OCI-LY7 (cell line): ENCODE data around the gene C16orf46. TPM values are rescaled to one million over a fixed set of nuclear protein-coding genes. Genes with fewer than 3 reads are reported as not detected.

ENCODE experiments used
- BruUV-seq: library from RNA; stranded (reverse); fragments of 400-500 nt; replicated peaks from 2 replicates; lab custom pipeline; 2021; lab: Mats Ljungman, UMichigan
- CTCF ChIA-PET: fragments of 300-600 bp; sonication (Branson Sonifier 250); formaldehyde crosslinking; loops from one replicate; lab custom pipeline; 2022; ENCODE audit warnings: antibody characterized with exemption; ENCODE audit not compliant: unreplicated experiment; lab: Charles Lee
- POLR2A ChIA-PET: fragments of 300-600 bp; sonication (Branson Sonifier 250); formaldehyde crosslinking; loops from one replicate; lab custom pipeline; 2022; ENCODE audit warnings: antibody characterized with exemption; lab: Charles Lee
- DNase-seq: peaks from one replicate; pipeline ENCODE4 v3.0.0-alpha.2; 2015; ENCODE audit warnings: low spot score
- H2AFZ ChIP-seq: fragments of 200-600 bp; sonication (generic), shearing (Covaris generic); 2 replicates; pipeline ENCODE4 v1.6.1; 2014; ENCODE audit warnings: mild to moderate bottlenecking, antibody characterized with exemption, low read length, moderate library complexity
- H3K27ac ChIP-seq: fragments of 200-600 bp; sonication (generic); 2 replicates; pipeline ENCODE4 v1.5.1; 2014; ENCODE audit warnings: mixed run types, low read depth, mild to moderate bottlenecking, moderate library complexity, low read length, inconsistent platforms; ENCODE audit not compliant: poor library complexity, severe bottlenecking
- H3K36me3 ChIP-seq: fragments of 200-600 bp; sonication (generic); 2 replicates; pipeline ENCODE4 v1.6.1; 2014; ENCODE audit warnings: mild to moderate bottlenecking, antibody characterized with exemption, low read length, moderate library complexity, mixed read lengths; ENCODE audit not compliant: insufficient read depth
- H3K4me1 ChIP-seq: fragments of 200-600 bp; sonication (generic); 2 replicates; pipeline ENCODE4 v1.5.1; 2014; ENCODE audit warnings: mild to moderate bottlenecking, low read length; ENCODE audit not compliant: insufficient read depth, poor library complexity, severe bottlenecking
- H3K4me2 ChIP-seq: fragments of 200-600 bp; sonication (generic); 2 replicates; pipeline ENCODE4 v1.6.1; 2014; ENCODE audit warnings: mild to moderate bottlenecking, low read length
- H3K4me3 ChIP-seq: fragments of 200-600 bp; sonication (generic); 2 replicates; pipeline ENCODE4 v1.5.1; 2014; ENCODE audit warnings: mild to moderate bottlenecking, low read depth, low read length; ENCODE audit not compliant: poor library complexity, severe bottlenecking
- H3K79me2 ChIP-seq: fragments of 200-600 bp; sonication (generic); 2 replicates; pipeline ENCODE4 v1.6.1; 2016; ENCODE audit warnings: low read depth, mild to moderate bottlenecking, low read length, moderate library complexity, mixed read lengths; ENCODE audit not compliant: insufficient read depth
- H3K9me2 ChIP-seq: fragments of 200-600 bp; sonication (generic); 2 replicates; pipeline ENCODE4 v1.6.1; 2016; ENCODE audit warnings: mild to moderate bottlenecking, low read length, mixed read lengths; ENCODE audit not compliant: insufficient read depth
- H3K9me3 ChIP-seq: fragments of 200-600 bp; sonication (generic); 2 replicates; pipeline ENCODE4 v1.6.1; 2014; ENCODE audit warnings: mild to moderate bottlenecking, mixed run types, low read length, mixed read lengths
- H4K20me1 ChIP-seq: fragments of 200-600 bp; sonication (generic); 2 replicates; pipeline ENCODE4 v1.6.1; 2014; ENCODE audit warnings: mild to moderate bottlenecking, antibody characterized with exemption, low read length, moderate library complexity, mixed read lengths; ENCODE audit not compliant: insufficient read depth
- EZH2phosphoT487 ChIP-seq: fragments of 200-600 bp; sonication (generic); IDR thresholded peaks from 2 replicates; pipeline ENCODE4 v1.6.1; 2018; ENCODE audit warnings: low read depth, borderline replicate concordance, mild to moderate bottlenecking, mixed run types, antibody characterized with exemption, low read length, moderate library complexity, mixed read lengths
- intact Hi-C: fragments of 100-400 bp; cut with micrococcal nuclease; formaldehyde crosslinking; loops from one replicate; pipeline ENCODE4 v1.10.0; 2022; ENCODE audit not compliant: unreplicated experiment
- total RNA-seq, 2 experiments: library from RNA; depleted of rRNA in 1 of 2; stranded (reverse); fragments of >200 nt in 1 of 2; shearing (Covaris generic) in 1 of 2; gene quantifications; 2 replicates each; pipeline ENCODE4 v1.2.3, GENCODE V29; 2014 to 2022
- TF ChIP-seq, protein P1 (sequence below): fragments of 200-600 bp; sonication (generic); conservative IDR thresholded peaks from 2 replicates; pipeline ENCODE4 v1.5.1; 2014; ENCODE audit warnings: mild to moderate bottlenecking, antibody characterized with exemption, low read length, moderate library complexity, mixed read lengths

C16orf46 gene
- total RNA-seq, 2 experiments from 2014 or later, result 0.69 to 1.2 TPM

GRCh38 chr16:81035975-81036750 lies 40.9 kb downstream of the C16orf46 start:
- BruUV-seq, result no TSS peak
- H3K4me3 ChIP-seq, result peak overlapping the region; percentile 76
- H3K9me3 ChIP-seq, result no peaks in the 10 kb centered on the region
- H3K4me1 ChIP-seq, result peaks cover 13% of the 10 kb centered on the region
- TF ChIP-seq, protein P1, sequence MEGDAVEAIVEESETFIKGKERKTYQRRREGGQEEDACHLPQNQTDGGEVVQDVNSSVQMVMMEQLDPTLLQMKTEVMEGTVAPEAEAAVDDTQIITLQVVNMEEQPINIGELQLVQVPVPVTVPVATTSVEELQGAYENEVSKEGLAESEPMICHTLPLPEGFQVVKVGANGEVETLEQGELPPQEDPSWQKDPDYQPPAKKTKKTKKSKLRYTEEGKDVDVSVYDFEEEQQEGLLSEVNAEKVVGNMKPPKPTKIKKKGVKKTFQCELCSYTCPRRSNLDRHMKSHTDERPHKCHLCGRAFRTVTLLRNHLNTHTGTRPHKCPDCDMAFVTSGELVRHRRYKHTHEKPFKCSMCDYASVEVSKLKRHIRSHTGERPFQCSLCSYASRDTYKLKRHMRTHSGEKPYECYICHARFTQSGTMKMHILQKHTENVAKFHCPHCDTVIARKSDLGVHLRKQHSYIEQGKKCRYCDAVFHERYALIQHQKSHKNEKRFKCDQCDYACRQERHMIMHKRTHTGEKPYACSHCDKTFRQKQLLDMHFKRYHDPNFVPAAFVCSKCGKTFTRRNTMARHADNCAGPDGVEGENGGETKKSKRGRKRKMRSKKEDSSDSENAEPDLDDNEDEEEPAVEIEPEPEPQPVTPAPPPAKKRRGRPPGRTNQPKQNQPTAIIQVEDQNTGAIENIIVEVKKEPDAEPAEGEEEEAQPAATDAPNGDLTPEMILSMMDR, result no peak
- no peak for TF ChIP-seq EZH2phosphoT487
- peaks cover 18% of the 10 kb centered on the region; the same call in 1 of the 2 replicates for H3K79me2 ChIP-seq
- peaks cover 29% of the 10 kb centered on the region for H3K36me3 ChIP-seq
- H3K4me2 ChIP-seq, result peak overlapping the region; percentile 92
- DNase-seq, result peak; percentile 72
- ChIA-PET POLR2A (interaction anchor here (0.6 to 2.0 kb wide), 4 partner anchors 36 to 42 kb away, joined by 3 to 10 read pairs (median 4); partner anchors contain the start of gene C16orf46), CTCF (no interaction called here)
- intact Hi-C loops, result loop anchor here (1.0 to 10.0 kb wide), 4 partner anchors 41 to 701 kb away; partner anchors contain the start of genes C16orf46 and GCSH
- H3K27ac ChIP-seq, result peak overlapping the region; percentile 15
- H4K20me1 ChIP-seq, result no peaks in the 10 kb centered on the region
- H2AFZ ChIP-seq, result peak overlapping the region; percentile 74; the same call in 1 of the 2 replicates
- H3K9me2 ChIP-seq, result no peaks in the 10 kb centered on the region

- ChIA-PET CTCF (no interaction called here), POLR2A (interaction anchor here (1.3 kb wide), 1 partner anchor 38 kb away, joined by 3 read pairs; no protein-coding TSS in a partner anchor)
- Histone ChIP-seq H3K4me2 (peak within 1 kb of the TSS; percentile 92), H2AFZ (peak within 1 kb of the TSS; percentile 74; the same call in 1 of the 2 replicates), H3K27ac (peak within 1 kb of the TSS; percentile 15), H3K9me2 (no peaks in the 10 kb centered on the region), H3K4me3 (peak within 1 kb of the TSS; percentile 76), H3K79me2 (peaks cover 18% of the 10 kb centered on the region; the same call in 1 of the 2 replicates), H3K36me3 (peaks cover 28% of the 10 kb centered on the region), H3K9me3 (no peaks in the 10 kb centered on the region), H4K20me1 (no peaks in the 10 kb centered on the region), H3K4me1 (peaks cover 13% of the 10 kb centered on the region)
- no TSS peak for BruUV-seq
- intact Hi-C loops, result loop anchor here (1.0 to 10.0 kb wide), 3 partner anchors 61 to 702 kb away; partner anchors contain the start of gene GCSH
- TF ChIP-seq, protein P1, result peak; percentile 95
- no peak for TF ChIP-seq EZH2phosphoT487
- peak; percentile 93 for DNase-seq
Measured at GRCh38 chr16:81035398-81035974, 41.6 kb downstream of the C16orf46 start, which contains the start of gene ATMIN. TSS of gene ATMIN (plus strand) at chr16:81035842. CDS start at chr16:81035871, 29 bp downstream.
